Measurements from ENCODE around the gene FAM20A. TPM values are rescaled to one million over a fixed set of nuclear protein-coding genes. Genes with fewer than 3 reads are reported as not detected.

FAM20A gene
- 1 to 10 TPM in 1 of 3 donors, under 1 TPM in 2; 0.38 to 1.3 (median 0.66) TPM for total RNA-seq
- 0.11 TPM for total RNA-seq (2013)

DNA sequence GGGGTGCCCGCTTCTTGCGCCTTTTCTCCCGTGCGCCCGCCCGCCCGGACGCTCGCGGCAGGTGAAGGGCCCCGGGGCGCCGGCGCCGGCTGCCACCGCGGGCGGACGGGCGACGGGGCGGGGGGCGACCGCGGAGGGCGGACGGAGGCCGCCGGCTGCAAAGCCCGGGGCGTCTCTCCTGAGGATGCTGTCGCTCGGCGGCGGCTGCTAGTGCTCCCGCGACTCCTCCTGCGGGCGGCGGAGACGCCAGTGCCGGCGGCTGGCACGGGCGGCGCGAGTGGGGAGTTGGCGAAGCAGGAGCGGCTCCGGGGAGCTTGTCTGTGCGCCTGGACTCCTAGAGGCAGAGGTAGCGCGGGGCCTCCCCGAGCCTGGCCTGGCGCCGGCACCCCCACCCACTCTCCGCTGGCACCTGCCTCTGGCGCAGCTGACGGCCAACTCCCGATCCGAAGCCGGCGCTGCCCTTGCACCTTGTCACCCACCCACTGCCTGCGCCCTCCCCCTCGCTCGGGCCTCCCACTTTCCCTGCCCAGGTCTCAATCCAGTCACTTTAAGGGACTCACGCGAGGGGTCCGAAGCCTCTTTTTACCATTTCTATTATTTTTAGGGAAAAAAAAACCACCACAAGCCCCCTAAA, at the start of gene FAM20A:
FAM20A (minus strand) TSS at position 437 of the 634 bp plus-strand sequence. CDS start 701 bp downstream, outside the sequence.
- Histone ChIP-seq H3K27me3 (ENCODE audit: control insufficient read depth, insufficient read depth, low read length) (peaks cover 24% of the 10 kb centered on the region), H3K9me3 (ENCODE audit: control insufficient read depth, insufficient read depth, low read length) (no peaks in the 10 kb centered on the region), H3K4me1 (ENCODE audit: control insufficient read depth, insufficient read depth, low read length) (peaks cover 14% of the 10 kb centered on the region), H3K36me3 (ENCODE audit: control insufficient read depth, insufficient read depth, low read length) (no peaks in the 10 kb centered on the region), H3K4me3 (ENCODE audit: low read length) (no peak within 1 kb of the TSS), H3K27ac (ENCODE audit: low read length) (no peak within 1 kb of the TSS)
- H3K27me3 Mint-ChIP-seq (ENCODE audit: low read depth in 2 of 2), result peaks cover 41 to 71% of the 10 kb centered on the region in 2 donors
- peak in 1 of 3 donors; percentile 46 for ATAC-seq
- H3K36me3 Mint-ChIP-seq, result no peaks in the 10 kb centered on the region
- peak within 1 kb of the TSS; percentile 42 for H3K4me3 Mint-ChIP-seq
- H3K27ac Mint-ChIP-seq, result no peak within 1 kb of the TSS
- TF ChIP-seq, protein P1, sequence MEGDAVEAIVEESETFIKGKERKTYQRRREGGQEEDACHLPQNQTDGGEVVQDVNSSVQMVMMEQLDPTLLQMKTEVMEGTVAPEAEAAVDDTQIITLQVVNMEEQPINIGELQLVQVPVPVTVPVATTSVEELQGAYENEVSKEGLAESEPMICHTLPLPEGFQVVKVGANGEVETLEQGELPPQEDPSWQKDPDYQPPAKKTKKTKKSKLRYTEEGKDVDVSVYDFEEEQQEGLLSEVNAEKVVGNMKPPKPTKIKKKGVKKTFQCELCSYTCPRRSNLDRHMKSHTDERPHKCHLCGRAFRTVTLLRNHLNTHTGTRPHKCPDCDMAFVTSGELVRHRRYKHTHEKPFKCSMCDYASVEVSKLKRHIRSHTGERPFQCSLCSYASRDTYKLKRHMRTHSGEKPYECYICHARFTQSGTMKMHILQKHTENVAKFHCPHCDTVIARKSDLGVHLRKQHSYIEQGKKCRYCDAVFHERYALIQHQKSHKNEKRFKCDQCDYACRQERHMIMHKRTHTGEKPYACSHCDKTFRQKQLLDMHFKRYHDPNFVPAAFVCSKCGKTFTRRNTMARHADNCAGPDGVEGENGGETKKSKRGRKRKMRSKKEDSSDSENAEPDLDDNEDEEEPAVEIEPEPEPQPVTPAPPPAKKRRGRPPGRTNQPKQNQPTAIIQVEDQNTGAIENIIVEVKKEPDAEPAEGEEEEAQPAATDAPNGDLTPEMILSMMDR (IDR thresholded peaks at IDR 0.05), result no peak
- H3K4me1 Mint-ChIP-seq, result peaks cover 2 to 11% of the 10 kb centered on the region in 2 donors
- DNase-seq, result no peak
- intact Hi-C loops (cut with micrococcal nuclease), result no loop called here
- WGBS (ENCODE audit: insufficient coverage), result 3% methylated on average over 69 of the region's 69 CpGs
- no peaks in the 10 kb centered on the region for H3K9me3 Mint-ChIP-seq

DNA sequence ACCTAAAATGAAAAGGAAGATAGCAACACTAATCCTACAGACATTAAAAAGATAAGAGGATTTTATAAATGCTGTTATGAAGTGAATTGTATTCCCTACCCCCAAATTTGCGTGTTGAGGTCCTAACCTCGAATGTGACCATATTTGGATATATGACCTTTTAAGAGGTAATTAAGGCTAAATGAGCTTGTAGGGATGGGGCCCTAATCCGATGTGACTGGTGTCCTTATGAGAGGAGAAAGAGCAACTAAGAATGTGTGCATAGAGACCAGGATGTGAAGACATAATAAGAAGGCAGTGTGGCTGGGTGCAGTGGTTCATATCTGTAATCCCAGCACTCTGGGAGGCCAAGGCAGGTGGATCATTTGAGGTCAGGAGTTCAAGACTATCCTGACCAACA, 48.2 kb upstream of the FAM20A start:
- H3K27ac ChIP-seq (ENCODE audit: low read length), result no peak overlapping the region
- DNase-seq (no peak), ATAC-seq (no peak)
- TF ChIP-seq, protein P1 (IDR thresholded peaks at IDR 0.05), result no peak
- H3K4me3 ChIP-seq (ENCODE audit: low read length), result no peak overlapping the region
- H3K9me3 Mint-ChIP-seq, result peaks cover 0 to 3% of the 10 kb centered on the region in 2 donors
- no peak overlapping the region for H3K27ac Mint-ChIP-seq
- no peaks in the 10 kb centered on the region for H3K9me3 ChIP-seq (ENCODE audit: control insufficient read depth, insufficient read depth, low read length)
- H3K4me1 Mint-ChIP-seq, result no peaks in the 10 kb centered on the region
- H3K36me3 ChIP-seq (ENCODE audit: control insufficient read depth, insufficient read depth, low read length), result no peaks in the 10 kb centered on the region
- WGBS (ENCODE audit: insufficient coverage), result 84% methylated on average over 3 of the region's 3 CpGs
- no peaks in the 10 kb centered on the region for H3K4me1 ChIP-seq (ENCODE audit: control insufficient read depth, insufficient read depth, low read length)
- H3K27me3 Mint-ChIP-seq (ENCODE audit: low read depth in 2 of 2), result peaks cover 14 to 39% of the 10 kb centered on the region in 2 donors
- no peaks in the 10 kb centered on the region for H3K36me3 Mint-ChIP-seq
- no peak overlapping the region for H3K4me3 Mint-ChIP-seq
- peaks cover 2% of the 10 kb centered on the region for H3K27me3 ChIP-seq (ENCODE audit: control insufficient read depth, insufficient read depth, low read length)
- intact Hi-C loops (cut with micrococcal nuclease), result no loop called here

DNA sequence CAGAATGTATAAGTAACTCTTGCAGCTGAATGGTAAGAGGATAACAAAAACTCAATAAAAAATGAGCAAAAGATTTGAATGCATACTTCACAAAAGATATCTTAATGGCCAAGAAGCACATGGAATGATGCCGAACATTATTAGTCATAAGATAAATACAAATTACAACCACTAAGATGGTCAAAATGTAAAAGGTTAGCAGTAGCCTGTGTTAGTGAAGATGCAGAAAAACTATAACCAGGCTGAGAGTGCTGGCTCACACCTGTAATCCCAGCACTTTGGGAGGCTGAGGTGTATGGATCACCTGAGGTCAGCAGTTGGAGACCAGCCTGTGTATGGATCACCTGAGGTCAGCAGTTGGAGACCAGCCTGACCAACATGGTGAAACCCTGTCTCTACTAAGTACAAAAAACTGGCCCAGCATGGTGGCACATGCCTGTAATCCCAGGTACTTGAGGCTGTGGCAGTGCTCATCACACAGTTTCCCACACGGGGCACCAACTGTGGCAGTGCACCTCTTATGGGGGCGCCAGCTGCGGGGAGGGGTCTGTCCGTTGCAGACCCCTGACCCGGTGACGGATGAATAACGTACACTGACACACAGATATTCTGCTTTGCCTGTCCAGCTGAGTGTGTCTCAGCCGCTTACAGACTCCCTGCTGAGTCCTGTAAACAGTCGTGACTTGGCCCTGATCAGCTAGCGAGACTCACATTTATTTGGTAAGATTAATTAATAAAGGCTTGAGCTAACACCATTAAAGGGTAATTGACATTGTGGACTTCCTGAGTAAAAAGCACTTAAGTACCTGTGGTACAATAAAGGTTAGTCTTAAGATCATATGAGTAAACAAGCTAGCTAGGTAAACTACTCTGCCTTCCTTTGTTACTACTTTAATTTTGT, 45.7 kb upstream of the FAM20A start:
- no peak for DNase-seq
- peaks cover 4% of the 10 kb centered on the region for H3K27me3 ChIP-seq (ENCODE audit: control insufficient read depth, insufficient read depth, low read length)
- H3K4me3 ChIP-seq (ENCODE audit: low read length), result no peak overlapping the region
- TF ChIP-seq, protein P1 (IDR thresholded peaks at IDR 0.05), result no peak
- H3K4me3 Mint-ChIP-seq, result no peak overlapping the region
- H3K36me3 ChIP-seq (ENCODE audit: control insufficient read depth, insufficient read depth, low read length), result no peaks in the 10 kb centered on the region
- H3K27ac ChIP-seq (ENCODE audit: low read length), result no peak overlapping the region
- WGBS (ENCODE audit: insufficient coverage), result 91% methylated on average over 10 of the region's 11 CpGs
- H3K4me1 ChIP-seq (ENCODE audit: control insufficient read depth, insufficient read depth, low read length), result no peaks in the 10 kb centered on the region
- peaks cover 21 to 52% of the 10 kb centered on the region in 2 donors for H3K27me3 Mint-ChIP-seq (ENCODE audit: low read depth in 2 of 2)
- H3K9me3 Mint-ChIP-seq, result peaks cover 0 to 3% of the 10 kb centered on the region in 2 donors
- no peak overlapping the region for H3K27ac Mint-ChIP-seq
- no peaks in the 10 kb centered on the region for H3K4me1 Mint-ChIP-seq
- no peak for ATAC-seq
- no peaks in the 10 kb centered on the region for H3K9me3 ChIP-seq (ENCODE audit: control insufficient read depth, insufficient read depth, low read length)
- no peaks in the 10 kb centered on the region for H3K36me3 Mint-ChIP-seq
- intact Hi-C loops (cut with micrococcal nuclease), result no loop called here

Data from natural killer cell (primary cell).